Right lobe of liver (tissue), 6 donors: Measurements from ENCODE around the gene AGPAT2. TPM values are rescaled to one million over a fixed set of nuclear protein-coding genes. Genes with fewer than 3 reads are reported as not detected.

Experiments used
- ATAC-seq, 4 donors: fragments of 200-7000 bp; cut with Tn5 transposase; one replicate each; pipeline ENCODE4 v1.9.1; 2020; ENCODE audit warnings: mild to moderate bottlenecking in 4 of 4, moderate library complexity in 4 of 4
- DNase-seq, 3 donors: peaks; one replicate each; pipeline ENCODE4 v3.0.0-alpha.2; 2020
- H3K27ac ChIP-seq, 3 donors: fragments of 200-600 bp; one replicate each; pipeline ENCODE4 v1.8.0; 2022
- H3K27me3 ChIP-seq, 2 donors: fragments of 200-600 bp; one replicate each; pipeline ENCODE4 v1.8.0; 2022
- H3K36me3 ChIP-seq, 4 donors: fragments of 200-600 bp; sonication (generic) in 1 of 4; one replicate each; pipeline versions ENCODE4 v1.5.1 to v1.8.0; 2017 to 2022; ENCODE audit warnings: control low read depth in 1 of 4
- H3K4me1 ChIP-seq, 4 donors: fragments of 200-600 bp; sonication (generic) in 1 of 4; one replicate each; pipeline versions ENCODE4 v1.5.1 to v1.8.0; 2017 to 2022; ENCODE audit warnings: control low read depth in 1 of 4
- H3K4me3 ChIP-seq, 3 donors: fragments of 200-600 bp; one replicate each; pipeline ENCODE4 v1.8.0; 2022
- H3K9me3 ChIP-seq, 4 donors: fragments of 200-600 bp; sonication (generic) in 1 of 4; one replicate each; pipeline versions ENCODE4 v1.5.1 to v1.8.0; 2017 to 2022; ENCODE audit warnings: control low read depth in 1 of 4
- POLR2A ChIP-seq: fragments of 450-650 bp; IDR thresholded peaks from one replicate; pipeline ENCODE4 v1.6.1; 2017; ENCODE audit warnings: antibody characterized with exemption, mild to moderate bottlenecking
- WGBS: methylation state at CpG from one replicate; pipeline ENCODE4 v1.1.6; 2018; ENCODE audit warnings: low coverage, low lambda C conversion rate; ENCODE audit not compliant: insufficient coverage; ENCODE audit errors: missing lambda C conversion rate; 5-methylcytosine and 5-hydroxymethylcytosine counted together
- intact Hi-C, 2 donors: fragments of 100-400 bp; cut with DNase I; formaldehyde crosslinking; loops; one replicate each; pipeline versions ENCODE4 v1.11.2 to v1.14.1; 2022
- total RNA-seq, 6 experiments: library from RNA; depleted of rRNA in 2 of 6; stranded (reverse); fragments of >200 nt in 2 of 6; fragmentation: NEBNext Ultra II Directional in 3 of 6; extraction: Animal tissue kit (Norgen Biotek cat#: 25700) in 3 of 6; gene quantifications; one replicate each; pipeline versions ENCODE4 v1.1.0 to v1.2.4, GENCODE V29; 2016 to 2023
- TF ChIP-seq, protein P1 (sequence below), 4 donors: fragments of 200-600 bp in 3 of 4; fragments of 450-650 bp in 1 of 4; IDR thresholded peaks; one replicate each; pipeline versions ENCODE4 v1.5.1 to v1.8.0; 2016 to 2022; ENCODE audit warnings: antibody characterized with exemption in 4 of 4, mild to moderate bottlenecking in 2 of 4
- donor health status: DM: no; HTN: yes; CAD: no.
- donor health status: DM: no; HTN: no; CAD: no.
- donor health status: DM: no; HTN: no; CAD: no.
- donor health status: DM: no; HTN: yes; CAD: no.
- donor health status: DM: no; HTN: yes; CAD: no.

Gene AGPAT2
- total RNA-seq, 6 experiments from 2014 or later, result 117 to 379 (median 184) TPM

DNA sequence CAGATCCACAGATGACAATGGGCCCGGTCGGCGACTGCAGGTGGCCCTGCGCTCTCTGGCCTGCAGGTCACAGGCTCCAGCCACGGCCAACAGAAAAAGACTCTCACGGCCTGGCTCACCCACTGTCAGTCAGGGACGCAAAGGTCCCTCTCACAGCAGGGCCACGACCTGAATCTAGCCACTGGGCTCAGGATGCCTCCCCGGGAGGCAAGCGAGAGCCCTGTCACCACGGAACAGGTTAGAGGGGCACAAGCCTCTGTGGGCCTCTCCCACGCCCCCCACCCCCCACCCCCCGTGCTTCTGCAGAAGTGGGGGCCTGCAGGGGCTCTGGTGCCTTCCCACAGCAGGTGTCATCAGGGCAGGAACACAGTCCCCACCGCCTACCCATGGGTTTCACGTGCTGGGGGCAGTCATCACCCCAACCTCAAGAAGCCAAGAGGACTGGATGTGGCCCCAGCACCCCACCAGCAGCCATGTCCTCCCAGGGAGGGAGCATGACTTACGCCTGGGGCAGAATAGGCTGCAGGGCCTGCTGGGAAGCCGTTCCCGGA, 41.8 kb downstream of the AGPAT2 start:
- no peak overlapping the region for H3K4me3 ChIP-seq
- WGBS, result no CpG with 5 or more reads among the region's 18 CpGs
- intact Hi-C loops, result loop anchor here in 1 of 2 donors (10.0 kb wide), 1 partner anchor 301 kb away; no protein-coding TSS in a partner anchor
- DNase-seq, result no peak
- TF ChIP-seq, protein P1, sequence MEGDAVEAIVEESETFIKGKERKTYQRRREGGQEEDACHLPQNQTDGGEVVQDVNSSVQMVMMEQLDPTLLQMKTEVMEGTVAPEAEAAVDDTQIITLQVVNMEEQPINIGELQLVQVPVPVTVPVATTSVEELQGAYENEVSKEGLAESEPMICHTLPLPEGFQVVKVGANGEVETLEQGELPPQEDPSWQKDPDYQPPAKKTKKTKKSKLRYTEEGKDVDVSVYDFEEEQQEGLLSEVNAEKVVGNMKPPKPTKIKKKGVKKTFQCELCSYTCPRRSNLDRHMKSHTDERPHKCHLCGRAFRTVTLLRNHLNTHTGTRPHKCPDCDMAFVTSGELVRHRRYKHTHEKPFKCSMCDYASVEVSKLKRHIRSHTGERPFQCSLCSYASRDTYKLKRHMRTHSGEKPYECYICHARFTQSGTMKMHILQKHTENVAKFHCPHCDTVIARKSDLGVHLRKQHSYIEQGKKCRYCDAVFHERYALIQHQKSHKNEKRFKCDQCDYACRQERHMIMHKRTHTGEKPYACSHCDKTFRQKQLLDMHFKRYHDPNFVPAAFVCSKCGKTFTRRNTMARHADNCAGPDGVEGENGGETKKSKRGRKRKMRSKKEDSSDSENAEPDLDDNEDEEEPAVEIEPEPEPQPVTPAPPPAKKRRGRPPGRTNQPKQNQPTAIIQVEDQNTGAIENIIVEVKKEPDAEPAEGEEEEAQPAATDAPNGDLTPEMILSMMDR (IDR thresholded peaks at IDR 0.05), result no peak
- TF ChIP-seq POLR2A, result no peak
- peak overlapping the region; percentile 40 to 87 (median 60) for H3K27ac ChIP-seq
- H3K27me3 ChIP-seq, result no peaks in the 10 kb centered on the region
- no peaks in the 10 kb centered on the region for H3K36me3 ChIP-seq
- peaks cover 0 to 11% (median 4%) of the 10 kb centered on the region in 4 donors for H3K4me1 ChIP-seq
- peak in 1 of 4 donors; percentile 1 for ATAC-seq
- no peaks in the 10 kb centered on the region for H3K9me3 ChIP-seq

GRCh38 chr9:136644593-136645351, 42.5 kb downstream of the AGPAT2 start:
- DNase-seq (peak; percentile 74 to 86 (median 82)), ATAC-seq (peak; percentile 69 to 82 (median 82))
- H3K27me3 ChIP-seq, result no peaks in the 10 kb centered on the region
- 0% methylated on average over 11 of the region's 30 CpGs for WGBS
- intact Hi-C loops, result loop anchor here in 1 of 2 donors (10.0 kb wide), 1 partner anchor 300 kb away; no protein-coding TSS in a partner anchor
- TF ChIP-seq, protein P1 (IDR thresholded peaks at IDR 0.05), result peak; percentile 78 to 83 (median 82)
- no peak for TF ChIP-seq POLR2A
- H3K9me3 ChIP-seq, result no peaks in the 10 kb centered on the region
- H3K36me3 ChIP-seq, result no peaks in the 10 kb centered on the region
- H3K4me1 ChIP-seq, result peaks cover 0 to 11% (median 4%) of the 10 kb centered on the region in 4 donors
- H3K27ac ChIP-seq, result peak overlapping the region; percentile 40 to 87 (median 60)
- peak overlapping the region in 2 of 3 donors; percentile 31 to 38 for H3K4me3 ChIP-seq

GRCh38 chr9:136644343-136644592, 43.0 kb downstream of the AGPAT2 start:
- peak; percentile 91 to 92 (median 91) for DNase-seq
- Histone ChIP-seq H3K4me1 (peaks cover 0 to 11% (median 4%) of the 10 kb centered on the region in 4 donors), H3K27ac (peak overlapping the region; percentile 26 to 87 (median 47)), H3K9me3 (no peaks in the 10 kb centered on the region), H3K36me3 (no peaks in the 10 kb centered on the region), H3K27me3 (no peaks in the 10 kb centered on the region), H3K4me3 (peak overlapping the region; percentile 31 to 38 (median 32))
- TF ChIP-seq POLR2A, result no peak
- TF ChIP-seq, protein P1 (IDR thresholded peaks at IDR 0.05), result no peak
- WGBS, result no CpG with 5 or more reads among the region's 15 CpGs
- intact Hi-C loops, result loop anchor here in 1 of 2 donors (10.0 kb wide), 1 partner anchor 299 kb away; no protein-coding TSS in a partner anchor
- ATAC-seq, result no peak

DNA sequence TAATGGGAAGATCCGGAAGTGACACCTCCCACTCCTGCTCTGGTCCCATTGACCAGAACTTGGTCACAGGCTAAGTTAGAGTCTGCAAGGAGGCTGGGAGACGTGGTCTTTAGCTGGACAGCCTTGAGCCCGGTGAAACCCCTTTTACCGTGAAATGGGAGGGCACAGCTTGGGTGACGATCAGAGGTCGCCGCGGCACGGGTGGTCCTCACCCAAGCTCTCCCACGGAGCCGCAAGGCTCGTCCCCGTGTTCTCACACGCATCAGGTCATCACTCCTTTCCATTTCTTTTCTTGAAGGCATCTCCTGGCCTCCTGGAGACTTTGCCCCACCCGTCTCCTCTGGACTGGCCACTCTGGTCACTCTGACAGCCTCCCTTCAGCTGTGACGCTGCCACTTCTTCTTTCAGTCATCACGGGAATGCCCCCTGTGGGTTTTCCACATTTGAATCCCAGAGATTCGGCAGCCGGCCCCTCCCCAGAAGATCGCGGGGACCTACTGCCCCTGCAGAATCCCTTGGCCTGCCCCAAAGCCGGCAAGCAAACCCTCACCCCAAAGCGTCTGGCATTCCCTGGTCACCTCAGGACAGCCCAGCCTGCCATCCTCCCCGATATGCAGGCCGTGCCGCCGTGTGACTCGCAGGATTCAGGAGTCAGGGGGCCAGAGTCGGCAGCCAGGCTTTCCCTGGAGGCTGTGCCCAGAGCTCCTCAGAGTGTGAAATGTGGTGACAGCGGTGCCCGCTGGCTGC, 43.5 kb downstream of the AGPAT2 start:
- no peaks in the 10 kb centered on the region for H3K27me3 ChIP-seq
- intact Hi-C loops, result loop anchor here in 1 of 2 donors (10.0 kb wide), 1 partner anchor 299 kb away; no protein-coding TSS in a partner anchor
- H3K36me3 ChIP-seq, result no peaks in the 10 kb centered on the region
- H3K27ac ChIP-seq, result peak overlapping the region; percentile 26 to 87 (median 47)
- peak in 1 of 4 donors; percentile 1 for ATAC-seq
- 40% methylated on average over 10 of the region's 31 CpGs for WGBS
- TF ChIP-seq, protein P1 (IDR thresholded peaks at IDR 0.05), result no peak
- no peak for TF ChIP-seq POLR2A
- peak overlapping the region; percentile 31 to 38 (median 32) for H3K4me3 ChIP-seq
- peaks cover 0 to 11% (median 4%) of the 10 kb centered on the region in 4 donors for H3K4me1 ChIP-seq
- peak in 1 of 3 donors; percentile 35 for DNase-seq
- no peaks in the 10 kb centered on the region for H3K9me3 ChIP-seq
